DND-41 (cell line): ENCODE results near the gene NRK.

Experiments
- ATAC-seq: fragments of 200-7000 bp; cut with Tn5 transposase; 3 replicates; pipeline ENCODE4 v1.9.1; 2021; ENCODE audit warnings: low read depth; ENCODE audit not compliant: insufficient read depth
- DNase-seq: peaks from one replicate; pipeline ENCODE4 v3.0.0-alpha.2; 2020
- H2AFZ ChIP-seq: 2 replicates; pipeline ENCODE4 v1.6.0; 2012; ENCODE audit warnings: low read depth, low read length
- H3K27ac ChIP-seq: 2 replicates; pipeline ENCODE4 v1.5.1; 2012; ENCODE audit warnings: low read length, inconsistent platforms
- H3K27me3 ChIP-seq: fragments of 200-600 bp; sonication (generic); 2 replicates; pipeline ENCODE4 v1.6.0; 2012; ENCODE audit warnings: low read length, mild to moderate bottlenecking, inconsistent platforms; ENCODE audit not compliant: insufficient read depth, poor library complexity
- H3K36me3 ChIP-seq: 2 replicates; pipeline ENCODE4 v1.5.1; 2012; ENCODE audit warnings: low read length, inconsistent platforms; ENCODE audit not compliant: insufficient read depth
- H3K4me1 ChIP-seq: 2 replicates; pipeline ENCODE4 v1.5.1; 2012; ENCODE audit warnings: mild to moderate bottlenecking, low read length; ENCODE audit not compliant: insufficient read depth
- H3K4me2 ChIP-seq: 2 replicates; pipeline ENCODE4 v1.6.0; 2012; ENCODE audit warnings: mild to moderate bottlenecking, moderate library complexity, low read length, inconsistent platforms; ENCODE audit not compliant: insufficient read depth
- H3K4me3 ChIP-seq, 2 experiments: fragments of 200-600 bp in 1 of 2; shearing (Covaris generic) in 1 of 2; 2 replicates each; pipeline ENCODE4 v1.5.1; 2012 to 2016; ENCODE audit warnings: inconsistent platforms in 2 of 2, low read length in 2 of 2, mild to moderate bottlenecking in 2 of 2, low read depth in 1 of 2, moderate library complexity in 1 of 2
- H3K79me2 ChIP-seq: 2 replicates; pipeline ENCODE4 v1.6.0; 2012; ENCODE audit warnings: low read length, inconsistent platforms; ENCODE audit not compliant: insufficient read depth
- H3K9ac ChIP-seq: 2 replicates; pipeline ENCODE4 v1.6.0; 2012; ENCODE audit warnings: low read depth, mild to moderate bottlenecking, inconsistent platforms, low read length, moderate library complexity
- H3K9me3 ChIP-seq: 2 replicates; pipeline ENCODE4 v1.5.1; 2012; ENCODE audit warnings: low read length, moderate library complexity, mild to moderate bottlenecking, inconsistent platforms; ENCODE audit not compliant: insufficient read depth, severe bottlenecking
- H4K20me1 ChIP-seq: 2 replicates; pipeline ENCODE4 v1.6.0; 2012; ENCODE audit warnings: low read length; ENCODE audit not compliant: insufficient read depth
- CTCF ChIP-seq: IDR thresholded peaks from 2 replicates; pipeline ENCODE4 v1.5.1; 2012; ENCODE audit warnings: borderline replicate concordance, low read length, moderate library complexity, mild to moderate bottlenecking; ENCODE audit not compliant: poor library complexity, severe bottlenecking; ENCODE audit errors: extremely low read depth
- EZH2 ChIP-seq: IDR thresholded peaks from 3 replicates; pipeline ENCODE4 v1.6.1; 2012; ENCODE audit warnings: borderline replicate concordance, low read depth, mild to moderate bottlenecking, moderate library complexity, low read length, inconsistent platforms; ENCODE audit not compliant: severe bottlenecking

NRK gene

GRCh38 chrX:106005684-106006083 lies 183.3 kb downstream of the NRK start:
- Histone ChIP-seq H3K9me3 (no peaks in the 10 kb centered on the region), H3K79me2 (no peaks in the 10 kb centered on the region), H3K27ac (no peak overlapping the region), H3K36me3 (no peaks in the 10 kb centered on the region), H4K20me1 (no peaks in the 10 kb centered on the region), H3K4me2 (no peak overlapping the region), H3K27me3 (no peaks in the 10 kb centered on the region), H3K4me3 (no peak overlapping the region), H3K4me1 (no peaks in the 10 kb centered on the region), H3K9ac (no peak overlapping the region), H2AFZ (no peak overlapping the region)
- DNase-seq (no peak), ATAC-seq (no peak)
- TF ChIP-seq CTCF (no peak), EZH2 (no peak)

- Histone ChIP-seq H3K36me3 (no peaks in the 10 kb centered on the region), H2AFZ (no peak overlapping the region), H3K9ac (no peak overlapping the region), H3K27ac (no peak overlapping the region), H3K9me3 (no peaks in the 10 kb centered on the region), H3K4me3 (no peak overlapping the region), H4K20me1 (no peaks in the 10 kb centered on the region), H3K4me1 (no peaks in the 10 kb centered on the region), H3K79me2 (no peaks in the 10 kb centered on the region), H3K4me2 (no peak overlapping the region), H3K27me3 (no peaks in the 10 kb centered on the region)
- ATAC-seq (no peak), DNase-seq (no peak)
- TF ChIP-seq CTCF = no peak
- TF ChIP-seq EZH2 = no peak
Measured at GRCh38 chrX:106007815-106008214, 185.5 kb downstream of the NRK start.
